C4-2B (cell line): ENCODE results near the gene IL6ST.

Experiments
- H3K27ac ChIP-seq: fragments of 450-650 bp; 2 replicates; pipeline ENCODE4 v1.5.1; 2017
- ZFX ChIP-seq: fragments of 450-650 bp; IDR thresholded peaks from 2 replicates; pipeline ENCODE4 v1.6.1; 2017
- TF ChIP-seq, protein P1 (sequence below): fragments of 450-650 bp; conservative IDR thresholded peaks from 2 replicates; pipeline ENCODE4 v1.5.1; 2017; ENCODE audit warnings: mild to moderate bottlenecking

IL6ST gene

GRCh38 chr5:56011835-56012234, 17.1 kb upstream of the IL6ST start:
- no peak overlapping the region for H3K27ac ChIP-seq
- no peak for TF ChIP-seq ZFX
- TF ChIP-seq, protein P1, sequence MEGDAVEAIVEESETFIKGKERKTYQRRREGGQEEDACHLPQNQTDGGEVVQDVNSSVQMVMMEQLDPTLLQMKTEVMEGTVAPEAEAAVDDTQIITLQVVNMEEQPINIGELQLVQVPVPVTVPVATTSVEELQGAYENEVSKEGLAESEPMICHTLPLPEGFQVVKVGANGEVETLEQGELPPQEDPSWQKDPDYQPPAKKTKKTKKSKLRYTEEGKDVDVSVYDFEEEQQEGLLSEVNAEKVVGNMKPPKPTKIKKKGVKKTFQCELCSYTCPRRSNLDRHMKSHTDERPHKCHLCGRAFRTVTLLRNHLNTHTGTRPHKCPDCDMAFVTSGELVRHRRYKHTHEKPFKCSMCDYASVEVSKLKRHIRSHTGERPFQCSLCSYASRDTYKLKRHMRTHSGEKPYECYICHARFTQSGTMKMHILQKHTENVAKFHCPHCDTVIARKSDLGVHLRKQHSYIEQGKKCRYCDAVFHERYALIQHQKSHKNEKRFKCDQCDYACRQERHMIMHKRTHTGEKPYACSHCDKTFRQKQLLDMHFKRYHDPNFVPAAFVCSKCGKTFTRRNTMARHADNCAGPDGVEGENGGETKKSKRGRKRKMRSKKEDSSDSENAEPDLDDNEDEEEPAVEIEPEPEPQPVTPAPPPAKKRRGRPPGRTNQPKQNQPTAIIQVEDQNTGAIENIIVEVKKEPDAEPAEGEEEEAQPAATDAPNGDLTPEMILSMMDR = no peak

DNA sequence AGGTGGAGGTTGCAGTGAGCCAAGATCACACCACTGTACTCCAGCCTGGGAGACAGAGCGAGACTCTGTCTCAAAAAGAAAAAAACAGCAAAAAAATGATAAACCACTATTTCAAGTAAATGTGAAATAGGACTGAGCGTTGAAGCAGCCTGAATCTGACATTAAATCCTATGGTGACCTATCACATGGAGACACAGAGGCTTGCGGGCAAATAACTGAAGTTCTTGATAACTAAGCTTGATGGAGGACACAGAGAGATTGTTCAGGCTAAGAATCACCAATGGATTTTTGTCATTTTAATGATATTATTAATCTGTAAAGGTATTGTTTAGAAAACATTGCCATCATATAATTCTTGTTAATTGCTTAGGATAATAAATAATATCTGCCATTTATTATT, 15.7 kb upstream of the IL6ST start:
- TF ChIP-seq, protein P1 = no peak
- no peak for TF ChIP-seq ZFX
- H3K27ac ChIP-seq = no peak overlapping the region

DNA sequence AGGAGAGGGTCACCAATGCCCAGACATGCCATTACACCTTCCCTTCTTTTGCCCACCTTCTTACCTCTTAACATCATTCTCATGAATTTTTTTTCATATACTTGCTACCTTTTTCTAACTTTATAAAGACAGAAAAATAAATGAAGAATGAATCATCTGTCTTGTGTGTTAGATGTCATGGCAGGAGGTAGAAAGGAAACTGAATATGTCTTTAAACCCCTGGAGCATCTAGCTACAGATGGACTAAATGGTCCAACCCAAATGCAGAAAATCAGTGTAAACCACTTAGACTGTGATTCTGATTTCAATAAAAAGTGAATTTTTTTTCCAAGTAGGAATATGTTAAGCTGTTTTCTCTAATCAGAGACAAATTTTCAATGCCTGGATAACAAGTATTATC, 11.8 kb upstream of the IL6ST start:
- TF ChIP-seq, protein P1 = no peak
- no peak for TF ChIP-seq ZFX
- no peak overlapping the region for H3K27ac ChIP-seq

- no peak overlapping the region for H3K27ac ChIP-seq
Measured at GRCh38 chr5:56006094-56006493, 11.3 kb upstream of the IL6ST start.

GRCh38 chr5:56004874-56005273, 10.1 kb upstream of the IL6ST start:
- TF ChIP-seq, protein P1 = no peak
- TF ChIP-seq ZFX = no peak
- H3K27ac ChIP-seq = no peak overlapping the region

More at GRCh38 chr5:56006094-56006493, 11.3 kb upstream of the IL6ST start:
- TF ChIP-seq, protein P1 = no peak
- no peak for TF ChIP-seq ZFX

GRCh38 chr5:56003679-56004078, 8.9 kb upstream of the IL6ST start:
- H3K27ac ChIP-seq = peak overlapping the region; percentile 4; the same call in 1 of the 2 replicates
- TF ChIP-seq, protein P1 = no peak
- TF ChIP-seq ZFX = no peak

DNA sequence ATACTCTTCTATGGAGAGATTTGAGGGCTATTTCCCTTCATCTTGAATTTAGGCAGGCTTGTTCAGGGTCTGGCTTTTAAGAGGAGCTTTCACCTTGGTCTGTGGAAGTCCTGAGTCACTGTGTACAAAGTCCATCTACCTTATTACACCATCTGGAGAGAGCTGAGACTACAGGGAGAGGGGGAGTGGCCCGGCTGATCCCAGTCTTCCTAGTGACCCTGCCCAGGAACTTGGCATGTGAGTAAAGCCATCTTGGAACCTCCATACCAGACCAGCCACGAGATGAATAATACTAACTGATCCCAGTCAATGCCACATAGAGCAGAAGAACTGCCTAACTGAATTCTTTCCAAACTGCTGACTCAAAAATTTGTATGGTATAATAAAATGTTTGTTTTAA, 8.4 kb upstream of the IL6ST start:
- H3K27ac ChIP-seq = peak overlapping the region; percentile 4; the same call in 1 of the 2 replicates
- TF ChIP-seq, protein P1 = no peak
- TF ChIP-seq ZFX = no peak
